Vagina (tissue), 2 donors: ENCODE measurements around the gene SIRT3. TPM values are rescaled to one million over a fixed set of nuclear protein-coding genes. Genes with fewer than 3 reads are reported as not detected.
"Not testable (repeated sequence)": the region's sequence is repeated elsewhere in the genome, so short reads cannot be mapped to it uniquely, and the experiment has no call there.

Experiments
- DNase-seq, 2 donors: peaks; one replicate each; pipeline ENCODE4 v3.0.0-alpha.2; 2017; ENCODE audit errors: extremely low spot score in 2 of 2
- H3K27ac ChIP-seq: fragments of 200-600 bp; sonication (generic); one replicate; pipeline ENCODE4 v1.5.1; 2019
- H3K27me3 ChIP-seq: fragments of 200-600 bp; sonication (generic); one replicate; pipeline ENCODE4 v1.5.1; 2019
- H3K36me3 ChIP-seq, 2 donors: fragments of 200-600 bp; sonication (generic); one replicate each; pipeline ENCODE4 v1.5.1; 2017 to 2019
- H3K4me1 ChIP-seq: fragments of 200-600 bp; sonication (generic); one replicate; pipeline ENCODE4 v1.5.1; 2019
- H3K4me3 ChIP-seq, 2 donors: fragments of 200-600 bp; sonication (generic); 1 replicate in 1 of 2; 2 replicates in 1 of 2; pipeline ENCODE4 v1.5.1; 2016 to 2019
- H3K9me3 ChIP-seq: fragments of 200-600 bp; sonication (generic); one replicate; pipeline ENCODE4 v1.5.1; 2019
- CTCF ChIP-seq, 3 experiments: fragments of 450-650 bp in 2 of 3; fragments of 200-600 bp in 1 of 3; sonication (generic) in 1 of 3; IDR thresholded peaks; one replicate each; pipeline ENCODE4 v1.5.1; 2017 to 2019; ENCODE audit warnings: antibody characterized with exemption in 3 of 3, mild to moderate bottlenecking in 2 of 3, moderate library complexity in 2 of 3
- POLR2A ChIP-seq, 2 donors: fragments of 450-650 bp; IDR thresholded peaks; one replicate each; pipeline ENCODE4 v1.6.1; 2017; ENCODE audit warnings: antibody characterized with exemption in 2 of 2, mild to moderate bottlenecking in 2 of 2, moderate library complexity in 2 of 2
- POLR2AphosphoS5 ChIP-seq, 2 donors: sonication (generic); formaldehyde crosslinking; IDR thresholded peaks; one replicate each; pipeline ENCODE4 v1.9.0; 2017; ENCODE audit warnings: antibody characterized with exemption in 2 of 2, mild to moderate bottlenecking in 2 of 2, low read depth in 1 of 2; ENCODE audit not compliant: insufficient read depth in 1 of 2
- intact Hi-C: fragments of 100-400 bp; cut with DNase I; formaldehyde crosslinking; loops from one replicate; pipeline ENCODE4 v1.15.1; 2023
- total RNA-seq: library from RNA; depleted of rRNA; stranded (reverse); fragments of >200 nt; gene quantifications from one replicate; pipeline ENCODE4 v1.2.3, GENCODE V29; 2016

The SIRT3 gene
- total RNA-seq, 1 donor from 2014 or later: 5.6 TPM

GRCh38 chr11:221539-221938, 14.6 kb downstream of the SIRT3 start:
- TF ChIP-seq POLR2AphosphoS5 (IDR thresholded peaks at IDR 0.05; ENCODE audit: insufficient read depth in 1 of 2, low read depth in 1 of 2) (no peak), POLR2A (IDR thresholded peaks at IDR 0.05) (no peak), CTCF (IDR thresholded peaks at IDR 0.05) (no peak)
- no peaks in the 10 kb centered on the region for H3K9me3 ChIP-seq
- no peak overlapping the region for H3K27ac ChIP-seq
- H3K4me3 ChIP-seq: no peak overlapping the region
- intact Hi-C loops: no loop called here
- no peaks in the 10 kb centered on the region for H3K36me3 ChIP-seq
- no peak for DNase-seq
- no peaks in the 10 kb centered on the region for H3K4me1 ChIP-seq
- H3K27me3 ChIP-seq: no peaks in the 10 kb centered on the region

- H3K9me3 ChIP-seq, DNase-seq, H3K36me3 ChIP-seq, intact Hi-C loops, H3K4me1 ChIP-seq, H3K27me3 ChIP-seq, H3K27ac ChIP-seq, H3K4me3 ChIP-seq: not testable (repeated sequence)
Measured at GRCh38 chr11:220641-221215, 15.4 kb downstream of the SIRT3 start.

- Histone ChIP-seq H3K4me1 (no peaks in the 10 kb centered on the region), H3K36me3 (peaks cover 0 to 16% of the 10 kb centered on the region in 2 donors), H3K9me3 (no peaks in the 10 kb centered on the region), H3K4me3 (no peak overlapping the region), H3K27ac (no peak overlapping the region), H3K27me3 (no peaks in the 10 kb centered on the region)
- intact Hi-C loops: no loop called here
- TF ChIP-seq POLR2AphosphoS5 (IDR thresholded peaks at IDR 0.05; ENCODE audit: insufficient read depth in 1 of 2, low read depth in 1 of 2) (no peak), POLR2A (IDR thresholded peaks at IDR 0.05) (no peak), CTCF (IDR thresholded peaks at IDR 0.05) (no peak)
- no peak for DNase-seq
Measured at GRCh38 chr11:218815-219593, 17.1 kb downstream of the SIRT3 start.

GRCh38 chr11:217704-218103, 18.4 kb downstream of the SIRT3 start:
- Histone ChIP-seq H3K27ac (no peak overlapping the region), H3K36me3 (peaks cover 0 to 28% of the 10 kb centered on the region in 2 donors), H3K9me3 (no peaks in the 10 kb centered on the region), H3K27me3 (no peaks in the 10 kb centered on the region), H3K4me1 (no peaks in the 10 kb centered on the region), H3K4me3 (no peak overlapping the region)
- DNase-seq: no peak
- TF ChIP-seq POLR2A (IDR thresholded peaks at IDR 0.05): no peak
- TF ChIP-seq CTCF (IDR thresholded peaks at IDR 0.05): no peak
- no peak for TF ChIP-seq POLR2AphosphoS5 (IDR thresholded peaks at IDR 0.05; ENCODE audit: insufficient read depth in 1 of 2, low read depth in 1 of 2)
- intact Hi-C loops: no loop called here

- peaks cover 0 to 41% of the 10 kb centered on the region in 2 donors for H3K36me3 ChIP-seq
- intact Hi-C loops: no loop called here
Measured at GRCh38 chr11:216081-216974, 19.8 kb downstream of the SIRT3 start.

More at GRCh38 chr11:216081-216974, 19.8 kb downstream of the SIRT3 start:
- Histone ChIP-seq H3K4me1 (peaks cover under 1% of the 10 kb centered on the region), H3K27ac (no peak overlapping the region), H3K9me3 (no peaks in the 10 kb centered on the region), H3K27me3 (no peaks in the 10 kb centered on the region), H3K4me3 (no peak overlapping the region)
- TF ChIP-seq POLR2A (IDR thresholded peaks at IDR 0.05) (no peak), CTCF (IDR thresholded peaks at IDR 0.05) (no peak), POLR2AphosphoS5 (IDR thresholded peaks at IDR 0.05; ENCODE audit: insufficient read depth in 1 of 2, low read depth in 1 of 2) (no peak)
- no peak for DNase-seq
